ENCODE data around the gene MPRIP. TPM values are rescaled to one million over a fixed set of nuclear protein-coding genes. Genes with fewer than 3 reads are reported as not detected.
A peak's percentile ranks its signal among the peaks of the same experiment; 100 is the strongest.

The MPRIP gene
- total and polyA plus RNA-seq, 10 donors = 52.3 to 309 (median 131) TPM

DNA sequence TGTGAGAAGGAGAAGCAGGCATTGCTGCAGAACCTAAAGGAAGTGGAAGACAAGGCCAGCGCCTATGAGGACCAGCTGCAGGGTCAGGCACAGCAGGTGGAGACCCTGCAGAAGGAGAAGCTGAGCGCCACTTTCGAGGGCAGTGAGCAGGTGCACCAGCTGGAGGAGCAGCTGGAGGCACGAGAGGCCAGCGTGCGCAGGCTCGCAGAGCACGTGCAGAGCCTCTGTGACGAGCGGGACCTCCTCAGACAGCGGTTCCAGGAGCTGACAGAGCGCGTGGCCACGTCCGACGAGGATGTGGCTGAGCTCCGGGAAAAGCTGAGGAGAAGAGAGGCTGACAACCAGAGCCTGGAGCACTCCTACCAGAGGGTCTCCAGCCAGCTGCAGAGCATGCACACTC lies 122.4 kb downstream of the MPRIP start:
- H3K9me3 ChIP-seq = no peaks in the 10 kb centered on the region
- peaks cover 0 to 100% (median 94%) of the 10 kb centered on the region in 6 donors for H3K36me3 ChIP-seq
- H3K27me3 ChIP-seq (replicated peaks in 1 of 7) = no peaks in the 10 kb centered on the region
- peaks cover 0 to 22% (median 0%) of the 10 kb centered on the region in 6 donors for H3K4me1 ChIP-seq
- H3K27ac ChIP-seq = no peak overlapping the region
- DNase-seq = no peak
- TF ChIP-seq, protein P1, sequence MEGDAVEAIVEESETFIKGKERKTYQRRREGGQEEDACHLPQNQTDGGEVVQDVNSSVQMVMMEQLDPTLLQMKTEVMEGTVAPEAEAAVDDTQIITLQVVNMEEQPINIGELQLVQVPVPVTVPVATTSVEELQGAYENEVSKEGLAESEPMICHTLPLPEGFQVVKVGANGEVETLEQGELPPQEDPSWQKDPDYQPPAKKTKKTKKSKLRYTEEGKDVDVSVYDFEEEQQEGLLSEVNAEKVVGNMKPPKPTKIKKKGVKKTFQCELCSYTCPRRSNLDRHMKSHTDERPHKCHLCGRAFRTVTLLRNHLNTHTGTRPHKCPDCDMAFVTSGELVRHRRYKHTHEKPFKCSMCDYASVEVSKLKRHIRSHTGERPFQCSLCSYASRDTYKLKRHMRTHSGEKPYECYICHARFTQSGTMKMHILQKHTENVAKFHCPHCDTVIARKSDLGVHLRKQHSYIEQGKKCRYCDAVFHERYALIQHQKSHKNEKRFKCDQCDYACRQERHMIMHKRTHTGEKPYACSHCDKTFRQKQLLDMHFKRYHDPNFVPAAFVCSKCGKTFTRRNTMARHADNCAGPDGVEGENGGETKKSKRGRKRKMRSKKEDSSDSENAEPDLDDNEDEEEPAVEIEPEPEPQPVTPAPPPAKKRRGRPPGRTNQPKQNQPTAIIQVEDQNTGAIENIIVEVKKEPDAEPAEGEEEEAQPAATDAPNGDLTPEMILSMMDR (IDR thresholded peaks at IDR 0.05 in 8 of 11, conservative IDR thresholded peaks at IDR 0.05 in 3 of 11) = no peak
- TF ChIP-seq POLR2AphosphoS5 (IDR thresholded peaks at IDR 0.05) = peak in 1 of 3 donors; percentile 11
- TF ChIP-seq POLR2A (IDR thresholded peaks at IDR 0.05) = no peak
- WGBS, 5 donors = 91 to 94% (median 92%) methylated on average over 17 of the region's 17 CpGs
- intact Hi-C loops (cut with DNase I; ENCODE audit: low total_unique reads) = no loop called here
- H3K4me3 ChIP-seq = no peak overlapping the region

- TF ChIP-seq POLR2A (IDR thresholded peaks at IDR 0.05) (no peak), POLR2AphosphoS5 (IDR thresholded peaks at IDR 0.05) (peak in 1 of 3 donors; percentile 26)
- TF ChIP-seq, protein P1 (IDR thresholded peaks at IDR 0.05 in 8 of 11, conservative IDR thresholded peaks at IDR 0.05 in 3 of 11) = no peak
- Histone ChIP-seq H3K9me3 (no peaks in the 10 kb centered on the region), H3K36me3 (peaks cover 0 to 99% (median 85%) of the 10 kb centered on the region in 6 donors), H3K27ac (no peak overlapping the region), H3K4me1 (peaks cover 3 to 30% (median 8%) of the 10 kb centered on the region in 6 donors), H3K4me3 (no peak overlapping the region), H3K27me3 (replicated peaks in 1 of 7) (no peaks in the 10 kb centered on the region)
- WGBS, 5 donors = 90 to 93% (median 91%) methylated on average over 19 to 23 of the region's 23 CpGs
- intact Hi-C loops (cut with DNase I; ENCODE audit: low total_unique reads) = no loop called here
- DNase-seq = no peak
Observed at GRCh38 chr17:17165666-17166308, 123.5 kb downstream of the MPRIP start.

DNA sequence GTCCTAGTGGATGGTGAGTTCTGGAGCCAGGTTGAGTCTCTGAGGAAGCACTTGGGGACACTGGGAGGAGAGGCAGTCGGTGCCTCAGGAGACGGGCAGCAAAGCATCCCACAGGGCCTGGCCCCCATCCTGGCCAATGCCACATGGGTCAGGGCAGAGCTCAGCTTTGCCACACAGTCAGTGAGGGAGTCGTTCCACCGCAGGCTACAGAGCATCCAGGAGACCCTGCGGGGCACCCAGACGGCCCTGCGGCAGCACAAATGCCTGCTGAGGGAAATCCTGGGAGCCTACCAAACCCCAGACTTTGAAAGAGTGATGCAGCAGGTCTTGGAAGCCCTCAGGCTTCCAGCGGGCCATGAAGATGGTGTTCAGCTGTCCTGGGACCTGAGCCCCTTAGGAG lies 124.2 kb downstream of the MPRIP start:
- Histone ChIP-seq H3K4me3 (no peak overlapping the region), H3K4me1 (peaks cover 3 to 36% (median 13%) of the 10 kb centered on the region in 6 donors), H3K27ac (no peak overlapping the region), H3K27me3 (replicated peaks in 1 of 7) (no peaks in the 10 kb centered on the region), H3K9me3 (no peaks in the 10 kb centered on the region), H3K36me3 (peaks cover 0 to 99% (median 84%) of the 10 kb centered on the region in 6 donors)
- TF ChIP-seq, protein P1 (IDR thresholded peaks at IDR 0.05 in 8 of 11, conservative IDR thresholded peaks at IDR 0.05 in 3 of 11) = no peak
- no peak for DNase-seq
- WGBS, 5 donors = 95 to 100% (median 97%) methylated on average over 1 to 8 of the region's 8 CpGs
- intact Hi-C loops (cut with DNase I; ENCODE audit: low total_unique reads) = no loop called here

GRCh38 chr17:17167356-17167755 lies 125.1 kb downstream of the MPRIP start:
- no peak overlapping the region for H3K4me3 ChIP-seq
- no peaks in the 10 kb centered on the region for H3K9me3 ChIP-seq
- H3K27ac ChIP-seq = no peak overlapping the region
- no peak for DNase-seq
- intact Hi-C loops (cut with DNase I; ENCODE audit: low total_unique reads) = no loop called here
- peaks cover 7 to 44% (median 21%) of the 10 kb centered on the region in 6 donors for H3K4me1 ChIP-seq
- WGBS, 5 donors = 91 to 100% (median 96%) methylated on average over 6 to 10 of the region's 10 CpGs
- TF ChIP-seq POLR2AphosphoS5 (IDR thresholded peaks at IDR 0.05) (peak in 1 of 3 donors; percentile 31), POLR2A (IDR thresholded peaks at IDR 0.05) (no peak)
- no peaks in the 10 kb centered on the region for H3K27me3 ChIP-seq (replicated peaks in 1 of 7)
- peaks cover 0 to 99% (median 84%) of the 10 kb centered on the region in 6 donors for H3K36me3 ChIP-seq
